NT2/D1 (cell line): ENCODE data around the gene EDRF1.

Experiments
- SUZ12 ChIP-seq: IDR thresholded peaks from 2 replicates; pipeline ENCODE4 v1.6.1; 2011; ENCODE audit not compliant: insufficient read length, insufficient read depth; ENCODE audit errors: extremely low read depth
- YY1 ChIP-seq: IDR thresholded peaks from 2 replicates; pipeline ENCODE4 v1.6.1; 2011; ENCODE audit not compliant: insufficient read length, insufficient read depth
- ZNF274 ChIP-seq: IDR thresholded peaks from 2 replicates; pipeline ENCODE4 v1.6.1; 2011; ENCODE audit warnings: mild to moderate bottlenecking, low read depth, low read length

DNA sequence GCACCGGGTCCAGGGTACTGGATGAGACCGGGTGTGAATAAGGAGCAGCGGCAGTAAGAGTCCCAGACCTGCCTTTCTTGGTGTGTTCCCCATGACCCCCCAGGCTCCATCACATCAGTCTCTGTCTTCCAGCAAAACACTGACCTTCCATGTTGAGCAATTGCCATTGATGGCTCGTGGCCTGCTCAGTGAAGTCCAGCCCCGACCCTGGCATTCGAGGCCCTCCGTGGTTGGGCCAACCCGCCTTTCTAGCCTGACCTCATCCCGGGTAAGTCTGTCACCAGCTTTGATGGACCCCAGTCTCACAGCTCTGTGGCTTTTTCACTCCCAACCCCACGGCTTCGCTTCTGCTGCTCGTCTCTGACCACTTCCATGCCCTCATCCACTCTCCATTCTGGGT, 49.7 kb downstream of the EDRF1 start:
- no peak for TF ChIP-seq SUZ12
- TF ChIP-seq ZNF274 = no peak
- TF ChIP-seq YY1 = no peak
